KMS-11 (cell line): ENCODE results near the gene ZNF695.
"Not testable (repeated sequence)": the region's sequence is repeated elsewhere in the genome, so short reads cannot be mapped to it uniquely, and the experiment has no call there.

Experiments
- H2AFZ ChIP-seq: fragments of 200-600 bp; sonication (generic); 2 replicates; pipeline ENCODE4 v1.6.1; 2016; ENCODE audit warnings: antibody characterized with exemption, mixed run types, low read depth
- H3K27ac ChIP-seq: fragments of 200-600 bp; sonication (generic); 2 replicates; pipeline ENCODE4 v1.6.1; 2016; ENCODE audit warnings: mild to moderate bottlenecking, mixed run types
- H3K27me3 ChIP-seq: fragments of 200-600 bp; sonication (generic); 2 replicates; pipeline ENCODE4 v1.6.1; 2017; ENCODE audit warnings: mild to moderate bottlenecking, low read depth, mixed run types, moderate library complexity; ENCODE audit not compliant: insufficient read depth
- H3K36me3 ChIP-seq: fragments of 200-600 bp; sonication (generic); 2 replicates; pipeline ENCODE4 v1.6.1; 2017; ENCODE audit warnings: mild to moderate bottlenecking, mixed run types; ENCODE audit not compliant: insufficient read depth
- H3K4me1 ChIP-seq: fragments of 200-600 bp; sonication (generic); 2 replicates; pipeline ENCODE4 v1.6.1; 2016; ENCODE audit warnings: mild to moderate bottlenecking, low read depth, mixed run types; ENCODE audit not compliant: poor library complexity, severe bottlenecking
- H3K4me2 ChIP-seq: fragments of 200-600 bp; sonication (generic); 2 replicates; pipeline ENCODE4 v1.7.0; 2016; ENCODE audit warnings: mild to moderate bottlenecking, mixed run types
- H3K4me3 ChIP-seq: fragments of 200-600 bp; sonication (generic); IDR thresholded peaks from 2 replicates; pipeline ENCODE4 v1.6.1; 2017; ENCODE audit warnings: low read depth, low read length, mixed read lengths; ENCODE audit not compliant: insufficient read depth
- H3K79me2 ChIP-seq: fragments of 200-600 bp; sonication (generic); 2 replicates; pipeline ENCODE4 v1.6.1; 2016; ENCODE audit warnings: low read depth, mixed run types; ENCODE audit not compliant: insufficient read depth
- H3K9ac ChIP-seq: fragments of 200-600 bp; sonication (generic); 2 replicates; pipeline ENCODE4 v1.6.1; 2016; ENCODE audit warnings: mild to moderate bottlenecking, mixed run types
- H4K20me1 ChIP-seq: fragments of 200-600 bp; sonication (generic); 2 replicates; pipeline ENCODE4 v1.6.1; 2016; ENCODE audit warnings: mild to moderate bottlenecking, mixed run types; ENCODE audit not compliant: insufficient read depth
- CTCF ChIP-seq: fragments of 200-600 bp; sonication (generic); conservative IDR thresholded peaks from 2 replicates; pipeline ENCODE4 v1.6.1; 2017; ENCODE audit warnings: low read depth, mild to moderate bottlenecking, antibody characterized with exemption, low read length, moderate library complexity, mixed read lengths

ZNF695 gene

GRCh38 chr1:247047260-247047659 lies 39.4 kb upstream of the ZNF695 start:
- Histone ChIP-seq H3K27me3 (no peaks in the 10 kb centered on the region), H3K4me3 (no peak overlapping the region), H4K20me1 (no peaks in the 10 kb centered on the region), H3K79me2 (peaks cover 6% of the 10 kb centered on the region; the same call in 1 of the 2 replicates), H3K9ac (no peak overlapping the region), H3K36me3 (no peaks in the 10 kb centered on the region), H3K4me2 (no peak overlapping the region), H3K27ac (no peak overlapping the region), H2AFZ (no peak overlapping the region), H3K4me1 (no peaks in the 10 kb centered on the region)
- no peak for TF ChIP-seq CTCF

- H3K4me2 ChIP-seq, result no peak overlapping the region
- H3K27me3 ChIP-seq, result no peaks in the 10 kb centered on the region
- TF ChIP-seq CTCF, result no peak
- peaks cover 13% of the 10 kb centered on the region; the same call in 1 of the 2 replicates for H3K79me2 ChIP-seq
- H4K20me1 ChIP-seq, result no peaks in the 10 kb centered on the region
- H3K36me3 ChIP-seq, result 0 out of 2 replicates have a peak, but pooled peaks cover 4% of the 10 kb centered on the region
- no peak overlapping the region for H3K9ac ChIP-seq
- no peaks in the 10 kb centered on the region for H3K4me1 ChIP-seq
- H3K27ac ChIP-seq, result no peak overlapping the region
- no peak overlapping the region for H3K4me3 ChIP-seq
- H2AFZ ChIP-seq, result no peak overlapping the region
Observed at GRCh38 chr1:247043406-247043805, 35.5 kb upstream of the ZNF695 start.

- no peak overlapping the region for H3K9ac ChIP-seq
- H2AFZ ChIP-seq, result no peak overlapping the region
- no peak overlapping the region for H3K27ac ChIP-seq
- no peaks in the 10 kb centered on the region for H4K20me1 ChIP-seq
- peaks cover 9% of the 10 kb centered on the region; the same call in 1 of the 2 replicates for H3K36me3 ChIP-seq
- no peaks in the 10 kb centered on the region for H3K27me3 ChIP-seq
- no peak for TF ChIP-seq CTCF
- H3K4me1 ChIP-seq, result no peaks in the 10 kb centered on the region
- no peak overlapping the region for H3K4me2 ChIP-seq
- H3K79me2 ChIP-seq, result peaks cover 13% of the 10 kb centered on the region; the same call in 1 of the 2 replicates
- H3K4me3 ChIP-seq, result no peak overlapping the region
Observed at GRCh38 chr1:247037511-247038320, 29.9 kb upstream of the ZNF695 start.

- H3K4me1 ChIP-seq, H3K27me3 ChIP-seq, H3K4me2 ChIP-seq, H3K79me2 ChIP-seq, H3K36me3 ChIP-seq, H3K27ac ChIP-seq, H4K20me1 ChIP-seq, H3K4me3 ChIP-seq, H2AFZ ChIP-seq, H3K9ac ChIP-seq: not testable (repeated sequence)
Observed at GRCh38 chr1:247032306-247032705, 24.4 kb upstream of the ZNF695 start.

- not testable (repeated sequence) for H4K20me1 ChIP-seq, H3K4me2 ChIP-seq, H3K27ac ChIP-seq, H3K4me3 ChIP-seq, H3K27me3 ChIP-seq, H3K79me2 ChIP-seq, H2AFZ ChIP-seq, H3K36me3 ChIP-seq, H3K9ac ChIP-seq, H3K4me1 ChIP-seq
Observed at GRCh38 chr1:247024658-247025057, 16.8 kb upstream of the ZNF695 start.
